Prostate gland (tissue), 2 donors: ENCODE measurements around the gene PACSIN3. TPM values are rescaled to one million over a fixed set of nuclear protein-coding genes. Genes with fewer than 3 reads are reported as not detected.

Source experiments
- DNase-seq: peaks from one replicate; pipeline ENCODE4 v3.0.0-alpha.2; 2019; ENCODE audit warnings: low spot score
- H3K27ac ChIP-seq, 2 donors: fragments of 200-600 bp; sonication (generic); 2 replicates each; pipeline ENCODE4 v1.5.1; 2017 to 2019
- H3K27me3 ChIP-seq: fragments of 200-600 bp; sonication (generic); replicated peaks from 2 replicates; pipeline ENCODE4 v1.5.1; 2019; ENCODE audit not compliant: insufficient read depth
- H3K36me3 ChIP-seq, 2 donors: fragments of 200-600 bp; sonication (generic); 1 replicate in 1 of 2; 2 replicates in 1 of 2; pipeline versions ENCODE4 v1.5.1 to v1.8.1; 2017 to 2019
- H3K4me1 ChIP-seq: fragments of 200-600 bp; sonication (generic); replicated peaks from 2 replicates; pipeline ENCODE4 v1.5.1; 2019
- H3K4me3 ChIP-seq, 2 donors: fragments of 200-600 bp; sonication (generic); 2 replicates each; pipeline ENCODE4 v1.5.1; 2017 to 2019
- H3K9me3 ChIP-seq: fragments of 200-600 bp; sonication (generic); 2 replicates; pipeline ENCODE4 v1.5.1; 2017
- CTCF ChIP-seq, 4 experiments: fragments of 200-600 bp in 2 of 4; fragments of 450-650 bp in 2 of 4; sonication (generic) in 2 of 4; IDR thresholded peaks; 1 replicate in 3 of 4; 2 replicates in 1 of 4; pipeline ENCODE4 v1.5.1; 2016 to 2019; ENCODE audit warnings: antibody characterized with exemption in 4 of 4, mild to moderate bottlenecking in 2 of 4, moderate library complexity in 2 of 4
- POLR2A ChIP-seq: fragments of 450-650 bp; IDR thresholded peaks from one replicate; pipeline ENCODE4 v1.6.1; 2016; ENCODE audit warnings: antibody characterized with exemption, mild to moderate bottlenecking
- POLR2AphosphoS5 ChIP-seq: sonication (generic); formaldehyde crosslinking; IDR thresholded peaks from one replicate; pipeline ENCODE4 v1.6.1; 2017; ENCODE audit warnings: antibody characterized with exemption
- WGBS: methylation state at CpG from one replicate; pipeline ENCODE4 v1.1.5; 2018; 5-methylcytosine and 5-hydroxymethylcytosine counted together
- intact Hi-C: fragments of 100-400 bp; cut with DNase I; formaldehyde crosslinking; loops from one replicate; pipeline ENCODE4 v1.14.2; 2022
- total RNA-seq, 2 donors: library from RNA; depleted of rRNA; stranded (reverse); fragments of >200 nt; gene quantifications; one replicate each; pipeline ENCODE4 v1.1.0, GENCODE V29; 2016

Gene PACSIN3
- total RNA-seq, 2 donors from 2014 or later: 38.3 to 92.3 TPM

GRCh38 chr11:47172740-47173336, 13.4 kb downstream of the PACSIN3 start:
- no peak for TF ChIP-seq POLR2AphosphoS5
- no peak for TF ChIP-seq POLR2A
- no peak for TF ChIP-seq CTCF (IDR thresholded peaks at IDR 0.05)
- peaks cover 4% of the 10 kb centered on the region in 2 donors for H3K36me3 ChIP-seq
- H3K4me3 ChIP-seq: no peak overlapping the region
- intact Hi-C loops: no loop called here
- WGBS: 72% methylated on average over 6 of the region's 6 CpGs
- H3K4me1 ChIP-seq: peaks cover 14% of the 10 kb centered on the region
- H3K9me3 ChIP-seq: no peaks in the 10 kb centered on the region
- no peak for DNase-seq
- no peak overlapping the region for H3K27ac ChIP-seq
- no peaks in the 10 kb centered on the region for H3K27me3 ChIP-seq

- no peak for DNase-seq
- 54% methylated on average over 8 of the region's 8 CpGs for WGBS
- H3K36me3 ChIP-seq: peaks cover 6 to 8% of the 10 kb centered on the region in 2 donors
- peaks cover 11% of the 10 kb centered on the region for H3K4me1 ChIP-seq
- H3K27ac ChIP-seq: no peak overlapping the region
- intact Hi-C loops: no loop called here
- no peak overlapping the region for H3K4me3 ChIP-seq
- no peaks in the 10 kb centered on the region for H3K9me3 ChIP-seq
- H3K27me3 ChIP-seq: no peaks in the 10 kb centered on the region
- no peak for TF ChIP-seq POLR2A
- TF ChIP-seq POLR2AphosphoS5: no peak
- TF ChIP-seq CTCF (IDR thresholded peaks at IDR 0.05): no peak
Measured at GRCh38 chr11:47171856-47172255, 14.4 kb downstream of the PACSIN3 start.

GRCh38 chr11:47171061-47171838, 15.0 kb downstream of the PACSIN3 start:
- H3K4me3 ChIP-seq: no peak overlapping the region
- TF ChIP-seq CTCF (IDR thresholded peaks at IDR 0.05): no peak
- TF ChIP-seq POLR2A: no peak
- no peak for TF ChIP-seq POLR2AphosphoS5
- no peak for DNase-seq
- H3K27me3 ChIP-seq: no peaks in the 10 kb centered on the region
- H3K9me3 ChIP-seq: no peaks in the 10 kb centered on the region
- peaks cover 10 to 14% of the 10 kb centered on the region in 2 donors for H3K36me3 ChIP-seq
- H3K4me1 ChIP-seq: peaks cover 11% of the 10 kb centered on the region
- whole genome bisulfite sequencing: 90% methylated on average over 16 of the region's 16 CpGs
- H3K27ac ChIP-seq: no peak overlapping the region
- intact Hi-C loops: no loop called here

GRCh38 chr11:47166368-47166767, 19.9 kb downstream of the PACSIN3 start:
- TF ChIP-seq CTCF (IDR thresholded peaks at IDR 0.05) (no peak), POLR2A (no peak), POLR2AphosphoS5 (no peak)
- H3K4me1 ChIP-seq: no peaks in the 10 kb centered on the region
- H3K9me3 ChIP-seq: no peaks in the 10 kb centered on the region
- H3K36me3 ChIP-seq: peaks cover 13 to 27% of the 10 kb centered on the region in 2 donors
- H3K27ac ChIP-seq: no peak overlapping the region
- no peak overlapping the region for H3K4me3 ChIP-seq
- DNase-seq: no peak
- intact Hi-C loops: no loop called here
- no peaks in the 10 kb centered on the region for H3K27me3 ChIP-seq
- WGBS: 81% methylated on average over 5 of the region's 5 CpGs
